GM20000 (cell line): ENCODE measurements around the gene NCAPG.

Experiments used
- DNase-seq: peaks from one replicate; pipeline ENCODE4 v3.0.0; 2012; ENCODE audit warnings: low spot score
- TF ChIP-seq, protein P1 (sequence below): IDR thresholded peaks from 2 replicates; pipeline ENCODE4 v1.5.1; 2012; ENCODE audit warnings: mild to moderate bottlenecking, control low read depth; ENCODE audit errors: extremely low read depth, missing control alignments

NCAPG gene

DNA sequence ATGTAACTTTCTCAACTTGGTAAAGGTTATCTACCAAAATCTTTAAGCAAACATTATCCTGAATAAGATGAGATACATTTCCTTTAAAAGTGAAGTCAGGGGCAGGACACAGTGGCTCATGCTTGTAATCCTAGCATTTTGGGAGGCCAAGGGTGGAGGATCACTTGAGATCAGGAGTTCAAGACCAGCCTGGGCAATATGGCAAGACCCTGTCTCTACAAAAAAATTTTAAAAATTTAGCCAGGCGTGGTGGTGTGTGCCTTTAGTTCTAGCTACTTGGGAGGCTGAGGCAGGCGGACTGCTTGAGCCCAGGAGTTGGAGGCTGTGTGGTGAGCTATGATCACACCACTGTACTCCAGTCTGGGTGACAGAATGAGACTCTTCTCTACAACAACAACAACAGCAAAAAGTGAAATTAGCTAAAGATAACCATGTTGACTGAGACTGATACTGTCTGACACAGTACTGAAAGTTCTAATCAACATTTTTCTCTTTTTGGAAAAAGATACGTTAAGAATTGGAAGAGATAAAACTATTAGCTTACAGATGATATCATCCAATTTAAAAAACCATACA lies 5.1 kb upstream of the NCAPG start:
- TF ChIP-seq, protein P1, sequence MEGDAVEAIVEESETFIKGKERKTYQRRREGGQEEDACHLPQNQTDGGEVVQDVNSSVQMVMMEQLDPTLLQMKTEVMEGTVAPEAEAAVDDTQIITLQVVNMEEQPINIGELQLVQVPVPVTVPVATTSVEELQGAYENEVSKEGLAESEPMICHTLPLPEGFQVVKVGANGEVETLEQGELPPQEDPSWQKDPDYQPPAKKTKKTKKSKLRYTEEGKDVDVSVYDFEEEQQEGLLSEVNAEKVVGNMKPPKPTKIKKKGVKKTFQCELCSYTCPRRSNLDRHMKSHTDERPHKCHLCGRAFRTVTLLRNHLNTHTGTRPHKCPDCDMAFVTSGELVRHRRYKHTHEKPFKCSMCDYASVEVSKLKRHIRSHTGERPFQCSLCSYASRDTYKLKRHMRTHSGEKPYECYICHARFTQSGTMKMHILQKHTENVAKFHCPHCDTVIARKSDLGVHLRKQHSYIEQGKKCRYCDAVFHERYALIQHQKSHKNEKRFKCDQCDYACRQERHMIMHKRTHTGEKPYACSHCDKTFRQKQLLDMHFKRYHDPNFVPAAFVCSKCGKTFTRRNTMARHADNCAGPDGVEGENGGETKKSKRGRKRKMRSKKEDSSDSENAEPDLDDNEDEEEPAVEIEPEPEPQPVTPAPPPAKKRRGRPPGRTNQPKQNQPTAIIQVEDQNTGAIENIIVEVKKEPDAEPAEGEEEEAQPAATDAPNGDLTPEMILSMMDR: no peak
- no peak for DNase-seq

DNA sequence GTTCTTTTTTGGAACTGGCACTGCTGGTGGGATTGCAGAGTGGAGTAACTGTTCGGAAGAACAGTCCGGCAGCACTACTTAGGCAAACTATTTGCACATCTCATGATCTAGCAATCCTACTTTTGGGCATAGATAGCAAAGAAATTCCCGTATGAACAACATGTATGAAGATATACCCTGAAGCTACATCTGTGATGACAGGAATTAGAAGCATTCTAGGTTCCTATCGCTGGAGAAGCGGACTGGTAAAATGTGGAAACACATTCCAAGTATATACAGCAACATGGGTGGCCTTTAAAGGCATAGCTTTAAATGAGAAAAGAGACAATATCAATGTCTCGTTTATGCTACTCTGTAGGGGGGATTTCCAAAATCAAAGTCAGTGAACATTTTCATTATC lies 3.3 kb upstream of the NCAPG start:
- TF ChIP-seq, protein P1: no peak
- DNase-seq: no peak

DNA sequence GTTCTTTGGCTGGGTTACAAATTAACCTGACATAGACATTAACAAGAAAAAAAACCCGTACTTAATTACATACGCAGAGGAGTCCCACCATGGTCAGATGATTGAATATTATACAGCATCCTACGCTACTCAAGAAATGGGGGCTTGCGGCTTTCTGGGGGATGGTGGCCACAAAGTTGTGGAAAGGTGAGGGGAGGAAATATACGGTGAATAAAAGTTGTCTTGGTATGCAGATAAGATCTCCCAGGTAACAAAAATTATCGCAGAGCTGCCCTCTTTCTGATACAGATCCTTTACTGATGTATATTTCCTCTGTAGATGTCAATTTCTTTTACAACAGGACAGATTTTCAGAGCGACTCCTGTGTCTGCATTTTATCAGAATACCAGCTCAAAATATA lies 1.1 kb upstream of the NCAPG start:
- TF ChIP-seq, protein P1: no peak
- DNase-seq: no peak

DNA sequence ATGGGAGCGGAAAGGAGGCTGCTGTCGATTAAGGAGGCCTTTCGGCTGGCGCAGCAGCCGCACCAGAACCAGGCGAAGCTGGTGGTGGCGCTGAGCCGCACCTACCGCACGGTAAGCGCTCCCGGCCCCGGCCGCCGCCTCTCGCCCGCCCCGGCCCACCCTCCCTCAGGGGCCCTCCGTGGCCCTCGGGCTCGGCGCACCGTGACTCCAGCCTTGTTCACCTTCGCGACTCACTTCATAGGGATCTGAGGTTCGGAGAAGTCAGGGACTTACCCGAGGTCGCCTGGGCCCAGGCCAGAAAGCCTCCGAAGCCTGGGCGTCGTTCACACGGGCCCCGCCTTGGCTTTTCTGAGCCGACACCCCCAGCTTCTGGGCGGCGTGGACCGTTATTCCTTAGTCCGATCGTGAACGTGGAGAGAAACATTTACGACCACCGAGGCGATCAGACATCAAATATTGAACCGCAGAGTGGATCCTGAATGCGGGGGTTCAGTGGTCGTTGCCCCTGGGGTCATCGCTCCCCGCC lies 362 bp downstream of the NCAPG start:
- TF ChIP-seq, protein P1: no peak
- peak; percentile 18 for DNase-seq

DNA sequence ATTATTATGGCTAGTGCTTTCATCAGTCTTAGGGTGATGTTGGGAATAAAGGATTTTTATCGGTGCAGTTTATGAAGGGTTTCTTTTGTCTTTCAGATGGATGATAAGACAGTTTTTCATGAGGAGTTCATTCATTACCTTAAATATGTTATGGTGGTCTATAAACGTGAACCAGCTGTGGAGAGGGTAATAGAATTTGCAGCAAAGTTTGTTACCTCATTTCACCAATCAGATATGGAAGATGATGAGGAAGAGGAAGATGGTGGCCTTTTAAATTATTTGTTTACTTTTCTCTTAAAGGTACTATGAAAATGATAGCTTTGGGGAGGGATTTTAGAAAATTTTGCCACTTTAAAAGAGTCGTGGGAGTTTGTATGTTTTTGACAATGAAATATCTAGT lies 1.3 kb downstream of the NCAPG start:
- DNase-seq: no peak
- TF ChIP-seq, protein P1: no peak

DNA sequence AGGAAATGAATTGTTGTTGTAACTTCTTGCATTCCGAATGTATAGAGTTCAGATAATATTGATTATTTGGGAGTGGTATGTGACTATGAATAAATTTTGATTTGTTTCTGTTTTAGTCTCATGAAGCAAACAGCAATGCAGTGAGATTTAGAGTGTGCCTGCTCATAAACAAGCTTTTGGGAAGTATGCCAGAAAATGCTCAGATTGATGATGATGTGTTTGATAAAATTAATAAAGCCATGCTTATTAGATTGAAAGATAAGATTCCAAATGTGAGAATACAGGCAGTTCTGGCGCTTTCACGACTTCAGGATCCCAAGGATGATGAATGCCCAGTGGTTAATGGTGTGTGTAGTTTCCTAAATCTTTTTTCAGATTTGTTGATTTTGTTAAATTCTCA lies 2.0 kb downstream of the NCAPG start:
- TF ChIP-seq, protein P1: no peak
- no peak for DNase-seq

DNA sequence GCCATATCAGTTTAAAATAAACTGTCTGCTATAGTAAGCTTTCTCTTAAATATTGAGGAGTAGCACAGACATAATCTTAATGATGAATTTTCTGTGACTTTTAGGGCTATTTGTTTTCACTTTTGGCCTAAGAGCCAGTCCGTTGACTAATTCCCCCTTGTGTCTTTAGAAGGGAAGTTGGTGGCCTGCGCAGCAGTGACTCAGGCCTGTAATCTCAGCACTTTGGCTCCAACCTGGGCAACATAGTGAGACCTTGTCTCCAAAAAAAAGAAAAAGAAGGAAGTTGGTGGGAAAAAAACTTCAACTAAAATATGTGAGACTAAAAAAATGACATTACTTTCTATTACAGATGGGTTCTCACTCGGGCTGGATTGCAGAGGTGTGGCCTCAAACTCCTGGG lies 3.4 kb downstream of the NCAPG start:
- DNase-seq: no peak

More for the DNA sequence above, 3.4 kb downstream of the NCAPG start:
- TF ChIP-seq, protein P1: no peak
